NAMALWA (cell line): ENCODE results near the gene FAM216B.

ENCODE experiments used
- DNase-seq: peaks from one replicate; pipeline ENCODE4 v3.0.0-alpha.2; 2015; ENCODE audit warnings: low spot score

FAM216B gene

DNA sequence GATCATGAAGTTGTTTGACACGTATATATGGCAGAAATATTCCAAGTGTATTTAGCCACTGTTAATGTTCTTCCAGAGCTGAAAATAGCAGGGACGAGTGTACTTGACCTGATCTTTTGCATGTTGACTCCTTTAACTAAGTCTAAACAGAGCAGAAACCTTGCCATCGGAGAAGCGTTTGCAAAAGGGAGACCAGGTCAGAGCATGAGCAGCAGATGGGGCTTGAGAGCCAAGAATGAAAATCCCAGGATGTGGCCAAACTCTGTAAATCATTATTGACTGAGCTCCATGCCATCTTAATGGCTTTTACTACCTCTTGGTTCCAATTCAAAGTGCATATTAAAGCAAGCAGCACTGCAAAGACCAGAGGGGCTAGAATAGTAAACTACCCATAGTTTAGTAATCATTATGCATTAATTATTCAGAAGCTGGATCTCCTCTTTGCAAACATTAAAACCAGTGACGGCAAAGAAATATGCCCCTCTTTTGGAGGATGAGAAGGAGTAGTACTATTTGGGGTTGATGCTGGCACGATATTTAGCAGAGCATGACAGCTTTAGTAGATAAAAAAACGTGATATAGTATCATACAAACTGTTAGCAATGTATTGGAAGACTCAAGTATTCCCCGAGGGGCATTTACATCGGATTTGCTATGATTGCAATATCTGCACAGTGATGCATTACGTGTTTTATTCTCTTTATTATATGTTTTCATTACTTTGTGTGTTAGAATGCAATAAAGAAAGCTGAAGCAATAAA, 55.7 kb downstream of the FAM216B start:
- no peak for DNase-seq
